HEK293T (cell line): ENCODE measurements around the gene AXIN2.

ENCODE experiments used
- FOXA1 ChIP-seq: fragments of 450-650 bp; IDR thresholded peaks from 2 replicates; pipeline ENCODE4 v1.6.1; 2016; ENCODE audit warnings: mild to moderate bottlenecking
- SP1 ChIP-seq: fragments of 450-650 bp; IDR thresholded peaks from 2 replicates; pipeline ENCODE4 v1.6.1; 2017

DNA sequence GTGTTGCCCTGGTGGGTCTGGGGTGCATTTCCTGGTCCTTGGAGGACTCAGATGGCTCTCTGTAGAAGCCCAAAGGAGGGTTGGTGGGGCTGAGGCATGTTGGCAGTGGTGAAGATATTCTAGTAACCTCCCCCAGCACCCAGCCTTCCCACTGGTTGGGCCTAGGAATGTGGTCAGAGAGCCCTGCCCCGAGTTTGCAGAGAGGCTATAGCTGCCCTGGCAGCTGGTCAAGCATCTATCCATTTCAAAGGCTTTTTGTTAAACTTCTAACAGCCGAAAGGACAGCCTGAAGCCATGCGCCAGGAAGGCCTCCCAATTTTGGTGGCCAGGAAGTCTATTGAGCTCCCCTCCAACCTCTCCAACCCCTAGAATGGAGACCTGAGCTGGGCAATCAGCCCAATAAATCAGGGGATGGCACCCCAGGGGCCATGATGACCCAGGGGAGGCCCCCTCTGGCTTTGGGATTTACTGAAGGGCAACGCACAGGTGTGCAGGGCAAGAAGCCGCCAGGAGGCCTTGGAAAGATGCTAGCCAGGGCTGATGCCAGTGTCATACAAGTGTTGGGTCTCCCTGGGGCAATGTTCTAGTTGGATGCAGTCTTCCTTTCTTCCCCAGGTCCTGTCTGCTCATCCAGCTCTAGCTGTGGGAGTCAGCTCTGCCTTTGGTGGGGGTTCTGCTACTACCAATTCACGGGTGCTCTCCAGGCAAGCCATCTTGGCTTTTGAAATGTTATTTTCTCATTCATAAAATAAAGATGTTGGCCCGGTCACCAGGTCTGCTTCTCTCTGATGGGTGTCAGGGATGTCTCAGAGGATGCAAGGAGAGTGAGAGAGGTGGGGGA, 30.9 kb upstream of the AXIN2 start:
- TF ChIP-seq FOXA1 (no peak), SP1 (no peak)
